ENCODE measurements around the gene KCNQ1. TPM values are rescaled to one million over a fixed set of nuclear protein-coding genes. Genes with fewer than 3 reads are reported as not detected.

Gene KCNQ1
- total and polyA plus RNA-seq, 2 of the 13 experiments (the other 11 are each of a cell fraction or from before 2014, with no cell fraction given) = 0.02 to 0.08 TPM

DNA sequence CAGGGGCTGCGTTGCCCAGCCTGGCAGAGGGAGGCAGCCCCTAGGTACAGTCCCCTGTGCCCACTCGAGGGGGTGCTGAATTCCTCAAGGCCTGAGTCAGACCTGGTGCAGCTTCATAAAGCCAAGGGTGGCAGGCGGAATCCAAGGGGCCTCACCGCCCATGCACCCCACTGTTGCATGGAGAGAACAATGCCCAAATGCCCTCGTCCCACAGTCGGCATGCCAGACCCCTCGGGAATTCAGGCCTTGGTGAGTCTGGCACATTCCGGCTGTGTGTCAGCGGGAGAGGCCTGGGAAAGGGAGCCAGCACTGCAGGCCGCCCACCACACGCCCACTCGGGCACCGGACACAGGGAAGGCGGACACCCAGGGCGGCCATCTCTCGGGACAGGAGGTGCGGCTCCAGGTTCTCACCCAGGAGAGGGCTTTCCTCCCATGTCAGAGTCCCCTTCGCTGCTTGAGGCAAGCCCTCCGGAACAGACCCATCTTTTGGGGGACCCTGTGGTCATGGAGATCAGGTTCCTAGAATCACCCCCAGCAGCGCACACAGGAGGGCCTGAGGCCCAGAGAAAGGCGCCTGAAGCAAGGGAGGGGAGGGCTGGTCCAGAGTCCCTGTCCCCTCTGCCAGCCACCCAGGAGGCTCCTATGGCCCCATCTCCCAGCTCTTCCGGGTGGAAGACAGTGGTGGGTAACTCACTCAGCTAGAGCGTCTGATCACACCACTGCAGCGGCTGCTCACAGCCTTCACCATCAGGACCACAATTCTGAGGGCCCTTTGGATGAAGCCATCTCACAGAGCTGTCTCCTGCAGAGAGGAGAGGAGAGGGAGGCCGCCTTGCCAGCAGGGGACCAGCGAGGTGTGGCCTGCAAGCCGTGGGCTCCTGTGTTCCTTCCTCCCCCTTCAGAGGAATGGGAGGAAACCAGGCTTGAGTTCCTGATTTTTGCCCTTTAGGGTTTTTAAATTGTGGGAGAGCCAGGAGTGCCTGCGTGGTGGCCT lies 286.6 kb downstream of the KCNQ1 start (continued):
- TF ChIP-seq, protein P1, sequence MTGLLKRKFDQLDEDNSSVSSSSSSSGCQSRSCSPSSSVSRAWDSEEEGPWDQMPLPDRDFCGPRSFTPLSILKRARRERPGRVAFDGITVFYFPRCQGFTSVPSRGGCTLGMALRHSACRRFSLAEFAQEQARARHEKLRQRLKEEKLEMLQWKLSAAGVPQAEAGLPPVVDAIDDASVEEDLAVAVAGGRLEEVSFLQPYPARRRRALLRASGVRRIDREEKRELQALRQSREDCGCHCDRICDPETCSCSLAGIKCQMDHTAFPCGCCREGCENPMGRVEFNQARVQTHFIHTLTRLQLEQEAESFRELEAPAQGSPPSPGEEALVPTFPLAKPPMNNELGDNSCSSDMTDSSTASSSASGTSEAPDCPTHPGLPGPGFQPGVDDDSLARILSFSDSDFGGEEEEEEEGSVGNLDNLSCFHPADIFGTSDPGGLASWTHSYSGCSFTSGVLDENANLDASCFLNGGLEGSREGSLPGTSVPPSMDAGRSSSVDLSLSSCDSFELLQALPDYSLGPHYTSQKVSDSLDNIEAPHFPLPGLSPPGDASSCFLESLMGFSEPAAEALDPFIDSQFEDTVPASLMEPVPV (CRISPR knock-in tag; IDR thresholded peaks at IDR 0.05) = 0 out of 2 replicates have a peak, but pooled peaks have one; percentile 1
- no peak; the same call in 1 of the 2 replicates for TF ChIP-seq ESRRA (CRISPR knock-in tag; IDR thresholded peaks at IDR 0.05; ENCODE audit: low read depth)
- no peak for TF ChIP-seq ZNF251 (CRISPR knock-in tag; IDR thresholded peaks at IDR 0.05)
- no peak; the same call in 1 of the 2 replicates for TF ChIP-seq MYC (CRISPR knock-in tag; IDR thresholded peaks at IDR 0.05; ENCODE audit: borderline replicate concordance)
- peak; percentile 31; the same call in 1 of the 2 replicates for TF ChIP-seq E2F2 (CRISPR knock-in tag; IDR thresholded peaks at IDR 0.05; ENCODE audit: borderline replicate concordance)
- TF ChIP-seq ZSCAN5A (CRISPR knock-in tag; IDR thresholded peaks at IDR 0.05; ENCODE audit: borderline replicate concordance) = peak; percentile 3; the same call in 1 of the 2 replicates
- TF ChIP-seq, protein P2, sequence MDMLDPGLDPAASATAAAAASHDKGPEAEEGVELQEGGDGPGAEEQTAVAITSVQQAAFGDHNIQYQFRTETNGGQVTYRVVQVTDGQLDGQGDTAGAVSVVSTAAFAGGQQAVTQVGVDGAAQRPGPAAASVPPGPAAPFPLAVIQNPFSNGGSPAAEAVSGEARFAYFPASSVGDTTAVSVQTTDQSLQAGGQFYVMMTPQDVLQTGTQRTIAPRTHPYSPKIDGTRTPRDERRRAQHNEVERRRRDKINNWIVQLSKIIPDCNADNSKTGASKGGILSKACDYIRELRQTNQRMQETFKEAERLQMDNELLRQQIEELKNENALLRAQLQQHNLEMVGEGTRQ (IDR thresholded peaks at IDR 0.05; ENCODE audit: low read depth, low read length) = no peak
- TF ChIP-seq, protein P2 (CRISPR knock-in tag; IDR thresholded peaks at IDR 0.05; ENCODE audit: borderline replicate concordance) = no peak
- TF ChIP-seq, protein P3, sequence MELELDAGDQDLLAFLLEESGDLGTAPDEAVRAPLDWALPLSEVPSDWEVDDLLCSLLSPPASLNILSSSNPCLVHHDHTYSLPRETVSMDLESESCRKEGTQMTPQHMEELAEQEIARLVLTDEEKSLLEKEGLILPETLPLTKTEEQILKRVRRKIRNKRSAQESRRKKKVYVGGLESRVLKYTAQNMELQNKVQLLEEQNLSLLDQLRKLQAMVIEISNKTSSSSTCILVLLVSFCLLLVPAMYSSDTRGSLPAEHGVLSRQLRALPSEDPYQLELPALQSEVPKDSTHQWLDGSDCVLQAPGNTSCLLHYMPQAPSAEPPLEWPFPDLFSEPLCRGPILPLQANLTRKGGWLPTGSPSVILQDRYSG (CRISPR knock-in tag; IDR thresholded peaks at IDR 0.05) = peak; percentile 72; the same call in 1 of the 2 replicates
- TF ChIP-seq ZNF557 (CRISPR knock-in tag; IDR thresholded peaks at IDR 0.05) = no peak
- peak; percentile 10 for TF ChIP-seq HNRNPLL (IDR thresholded peaks at IDR 0.05; ENCODE audit: low read depth, low read length, poor library complexity, severe bottlenecking)
- peak; percentile 17; the same call in 1 of the 2 replicates for TF ChIP-seq CBFB (CRISPR knock-in tag; IDR thresholded peaks at IDR 0.05)
- no peak for TF ChIP-seq ZNF737 (CRISPR knock-in tag; IDR thresholded peaks at IDR 0.05; ENCODE audit: borderline replicate concordance)
- TF ChIP-seq, protein P4, sequence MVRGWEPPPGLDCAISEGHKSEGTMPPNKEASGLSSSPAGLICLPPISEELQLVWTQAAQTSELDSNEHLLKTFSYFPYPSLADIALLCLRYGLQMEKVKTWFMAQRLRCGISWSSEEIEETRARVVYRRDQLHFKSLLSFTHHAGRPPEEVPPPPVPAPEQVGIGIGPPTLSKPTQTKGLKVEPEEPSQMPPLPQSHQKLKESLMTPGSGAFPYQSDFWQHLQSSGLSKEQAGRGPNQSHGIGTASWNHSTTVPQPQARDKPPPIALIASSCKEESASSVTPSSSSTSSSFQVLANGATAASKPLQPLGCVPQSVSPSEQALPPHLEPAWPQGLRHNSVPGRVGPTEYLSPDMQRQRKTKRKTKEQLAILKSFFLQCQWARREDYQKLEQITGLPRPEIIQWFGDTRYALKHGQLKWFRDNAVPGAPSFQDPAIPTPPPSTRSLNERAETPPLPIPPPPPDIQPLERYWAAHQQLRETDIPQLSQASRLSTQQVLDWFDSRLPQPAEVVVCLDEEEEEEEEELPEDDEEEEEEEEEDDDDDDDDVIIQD (CRISPR knock-in tag; IDR thresholded peaks at IDR 0.05; ENCODE audit: low read depth) = no peak
- TF ChIP-seq IRF9 (CRISPR knock-in tag; IDR thresholded peaks at IDR 0.05; ENCODE audit: borderline replicate concordance) = peak; percentile 76

Measured in HepG2 (cell line).